H1 (cell line): Measurements from ENCODE around the gene PHLPP1. TPM values are rescaled to one million over a fixed set of nuclear protein-coding genes. Genes with fewer than 3 reads are reported as not detected.

Source experiments
- CTCF ChIA-PET: fragments of 300-600 bp; sonication (Branson Sonifier 250); formaldehyde crosslinking; loops from one replicate; lab custom pipeline; 2021; ENCODE audit not compliant: partially characterized antibody; lab: Charles Lee
- POLR2A ChIA-PET: fragments of 300-600 bp; sonication (Branson Sonifier 250); formaldehyde crosslinking; loops from one replicate; lab custom pipeline; 2021; ENCODE audit warnings: inconsistent platforms; ENCODE audit not compliant: partially characterized antibody; lab: Charles Lee
- DNase-seq, 2 experiments: peaks; one replicate each; pipeline versions ENCODE4 v3.0.0 to v3.0.0-alpha.2; 2010 to 2022; ENCODE audit warnings: low spot score in 2 of 2, low read depth in 1 of 2, mixed read lengths in 1 of 2
- FAIRE-seq: peaks from 2 replicates; lab custom pipeline; 2011; peaks lifted over from hg19 to GRCh38; lab: Jason Lieb, UNC
- H2AFZ ChIP-seq: 2 replicates; pipeline ENCODE4 v1.8.1; 2012; ENCODE audit warnings: low read length, inconsistent platforms
- H2AK5ac ChIP-seq: 2 replicates; pipeline ENCODE4 v1.6.1; 2013; ENCODE audit warnings: low read depth, low read length
- H2BK120ac ChIP-seq: replicated peaks from 2 replicates; pipeline ENCODE3; 2013; ENCODE audit warnings: low read depth, low read length, inconsistent platforms
- H2BK12ac ChIP-seq: 2 replicates; pipeline ENCODE4 v1.6.1; 2013; ENCODE audit warnings: low read depth, low read length
- H2BK15ac ChIP-seq: 2 replicates; pipeline ENCODE4 v1.6.1; 2013; ENCODE audit warnings: low read length
- H2BK20ac ChIP-seq: 2 replicates; pipeline ENCODE4 v1.6.1; 2013; ENCODE audit warnings: low read length
- H2BK5ac ChIP-seq: 2 replicates; pipeline ENCODE4 v1.6.1; 2013; ENCODE audit warnings: low read depth, low read length
- H3K14ac ChIP-seq: 2 replicates; pipeline ENCODE4 v1.6.1; 2013; ENCODE audit warnings: inconsistent platforms; ENCODE audit not compliant: insufficient read length
- H3K18ac ChIP-seq: 2 replicates; pipeline ENCODE4 v1.6.1; 2013; ENCODE audit warnings: low read length; ENCODE audit errors: extremely low read depth
- H3K23ac ChIP-seq: 2 replicates; pipeline ENCODE4 v1.6.1; 2013; ENCODE audit warnings: inconsistent platforms; ENCODE audit not compliant: insufficient read length
- H3K23me2 ChIP-seq: 2 replicates; pipeline ENCODE4 v1.6.1; 2013; ENCODE audit warnings: low read depth, low read length
- H3K27ac ChIP-seq: 2 replicates; pipeline ENCODE4 v1.6.1; 2011; ENCODE audit warnings: low read depth, low read length, inconsistent platforms
- H3K27me3 ChIP-seq, 4 experiments: replicated peaks in 1 of 4; 1 replicate in 1 of 4; 2 replicates in 3 of 4; pipeline versions ENCODE4 v1.6.1 to v1.8.1; 2011 to 2013; ENCODE audit warnings: low read length in 3 of 4, mild to moderate bottlenecking in 3 of 4, inconsistent platforms in 2 of 4, mixed read lengths in 2 of 4, moderate library complexity in 1 of 4; ENCODE audit not compliant: control insufficient read depth in 3 of 4, insufficient read depth in 3 of 4; ENCODE audit errors: extremely low read depth in 1 of 4
- H3K36me3 ChIP-seq, 4 experiments: 2 replicates each; pipeline versions ENCODE4 v1.6.1 to v1.8.1; 2011 to 2013; ENCODE audit warnings: mild to moderate bottlenecking in 4 of 4, low read length in 3 of 4, moderate library complexity in 2 of 4, control low read depth in 1 of 4, inconsistent platforms in 1 of 4; ENCODE audit not compliant: insufficient read depth in 4 of 4, control insufficient read depth in 2 of 4
- H3K4ac ChIP-seq: replicated peaks from 2 replicates; pipeline ENCODE3; 2013; ENCODE audit warnings: low read length, low read depth, mixed read lengths, inconsistent platforms; ENCODE audit not compliant: insufficient read length
- H3K4me1 ChIP-seq, 4 experiments: replicated peaks in 1 of 4; 1 replicate in 1 of 4; 2 replicates in 3 of 4; pipeline versions ENCODE4 v1.6.1 to v1.8.1; 2011 to 2013; ENCODE audit warnings: low read length in 3 of 4, inconsistent platforms in 2 of 4, mixed read lengths in 1 of 4; ENCODE audit not compliant: insufficient read depth in 4 of 4, control insufficient read depth in 3 of 4
- H3K4me2 ChIP-seq, 2 experiments: 2 replicates each; pipeline versions ENCODE4 v1.6.1 to v1.8.1; 2011 to 2013; ENCODE audit warnings: low read depth in 2 of 2, low read length in 2 of 2, control low read depth in 1 of 2, inconsistent platforms in 1 of 2, mild to moderate bottlenecking in 1 of 2; ENCODE audit not compliant: insufficient read depth in 1 of 2
- H3K4me3 ChIP-seq, 4 experiments: fragments of 200-600, 300-600 bp in 1 of 4; sonication (generic), shearing (Covaris generic), sonication (Bioruptor Twin) in 1 of 4; 2 replicates each; pipeline versions ENCODE4 v1.5.1 to v1.8.1; 2011 to 2016; ENCODE audit warnings: low read length in 4 of 4, low read depth in 3 of 4, control low read depth in 2 of 4, inconsistent platforms in 2 of 4, mild to moderate bottlenecking in 2 of 4, mixed read lengths in 1 of 4, moderate library complexity in 1 of 4; ENCODE audit not compliant: insufficient read depth in 2 of 4; ENCODE audit errors: extremely low read depth in 1 of 4
- H3K56ac ChIP-seq: replicated peaks from 2 replicates; pipeline ENCODE3; 2013; ENCODE audit warnings: low read depth, mild to moderate bottlenecking, mixed read lengths, low read length, inconsistent platforms; ENCODE audit not compliant: insufficient read length
- H3K79me1 ChIP-seq: 2 replicates; pipeline ENCODE4 v1.6.1; 2013; ENCODE audit warnings: low read depth, low read length, control low read depth
- H3K79me2 ChIP-seq, 2 experiments: 2 replicates each; pipeline versions ENCODE4 v1.6.1 to v1.8.1; 2012 to 2013; ENCODE audit warnings: low read length in 2 of 2, mild to moderate bottlenecking in 2 of 2, inconsistent platforms in 1 of 2; ENCODE audit not compliant: insufficient read depth in 2 of 2, control insufficient read depth in 1 of 2
- H3K9ac ChIP-seq, 4 experiments: replicated peaks in 1 of 4; 1 replicate in 1 of 4; 2 replicates in 3 of 4; pipeline versions ENCODE4 v1.6.1 to v1.8.1; 2011 to 2013; ENCODE audit warnings: low read depth in 3 of 4, low read length in 3 of 4, control low read depth in 2 of 4, mild to moderate bottlenecking in 2 of 4, moderate library complexity in 2 of 4, inconsistent platforms in 1 of 4; ENCODE audit errors: extremely low read depth in 1 of 4
- H3K9me3 ChIP-seq, 2 experiments: 2 replicates each; pipeline versions ENCODE4 v1.6.1 to v1.8.1; 2012 to 2013; ENCODE audit warnings: mild to moderate bottlenecking in 2 of 2, moderate library complexity in 2 of 2, control low read depth in 1 of 2, inconsistent platforms in 1 of 2, low read depth in 1 of 2, low read length in 1 of 2, mixed read lengths in 1 of 2; ENCODE audit not compliant: insufficient read depth in 2 of 2
- H4K20me1 ChIP-seq, 2 experiments: replicated peaks in 1 of 2; 2 replicates each; pipeline versions ENCODE3 to v1.8.1; 2011 to 2013; ENCODE audit warnings: inconsistent platforms in 2 of 2, low read length in 2 of 2, mild to moderate bottlenecking in 1 of 2; ENCODE audit not compliant: insufficient read depth in 2 of 2, control insufficient read depth in 1 of 2
- H4K5ac ChIP-seq: 2 replicates; pipeline ENCODE4 v1.6.1; 2013; ENCODE audit warnings: low read length, low read depth, mixed read lengths, inconsistent platforms; ENCODE audit not compliant: insufficient read length
- H4K8ac ChIP-seq: 2 replicates; pipeline ENCODE4 v1.8.0; 2013; ENCODE audit warnings: mild to moderate bottlenecking, moderate library complexity, low read length, inconsistent platforms; ENCODE audit not compliant: insufficient read depth; ENCODE audit errors: extremely low read depth
- H4K91ac ChIP-seq: replicated peaks from 2 replicates; pipeline ENCODE3; 2013; ENCODE audit warnings: low read length, mixed read lengths, inconsistent platforms; ENCODE audit not compliant: insufficient read length
- CBX8 ChIP-seq: fragments of 300-800, 300-1000 bp; sonication (generic); IDR thresholded peaks from 2 replicates; pipeline ENCODE4 v1.7.1; 2016; ENCODE audit warnings: low read depth, low read length, borderline replicate concordance
- EZH2 ChIP-seq: fragments of 200-600 bp; sonication (generic); IDR thresholded peaks from 2 replicates; pipeline ENCODE4 v1.7.1; 2012; ENCODE audit warnings: low read depth, mild to moderate bottlenecking, moderate library complexity, low read length, inconsistent platforms; ENCODE audit not compliant: severe bottlenecking
- HDAC2 ChIP-seq, 2 experiments: fragments of 300-600 bp in 1 of 2; sonication (generic) in 1 of 2; IDR thresholded peaks; 2 replicates each; pipeline ENCODE4 v1.6.1; 2011 to 2012; ENCODE audit warnings: low read depth in 2 of 2, low read length in 2 of 2, mild to moderate bottlenecking in 2 of 2, moderate library complexity in 2 of 2, borderline replicate concordance in 1 of 2, inconsistent platforms in 1 of 2
- TBP ChIP-seq: IDR thresholded peaks from 2 replicates; pipeline ENCODE4 v1.6.1; 2011; ENCODE audit warnings: low read depth, low read length, improper control_type of control experiment
- WGBS, 2 experiments: shearing (Covaris generic) in 1 of 2; methylation state at CpG; one replicate each; pipeline versions ENCODE4 v1.1.6 to v1.1.7; 2013 to 2015; ENCODE audit warnings: low lambda C conversion rate in 2 of 2, mixed read lengths in 2 of 2, inconsistent platforms in 1 of 2, low coverage in 1 of 2, missing lambda C conversion rate in 1 of 2; ENCODE audit not compliant: insufficient replicate concordance in 2 of 2, insufficient coverage in 1 of 2, insufficient read length in 1 of 2; ENCODE audit errors: extremely low coverage in 1 of 2, missing lambda C conversion rate in 1 of 2; 5-methylcytosine and 5-hydroxymethylcytosine counted together
- polyA plus RNA-seq, 7 experiments: library from polyadenylated mRNA; depleted of rRNA in 3 of 7; stranded (reverse) in 5 of 7; unstranded in 2 of 7; fragments of >200 nt in 5 of 7; fragments of 200-250 nt in 2 of 7; gene quantifications; 1 replicate in 5 of 7; 2 replicates in 1 of 7; 4 replicates in 1 of 7; pipeline versions ENCODE4 v1.2.1 to v1.2.3, GENCODE V29; 2011 to 2013; ENCODE audit warnings: missing spikeins in 2 of 7, mixed read lengths in 2 of 7
- total RNA-seq: library from RNA; stranded (reverse); fragmentation: NEBNext Ultra II Directional; extraction: Animal tissue kit (Norgen Biotek cat#: 25700); gene quantifications from 2 replicates; pipeline ENCODE4 v1.2.1, GENCODE V29; 2021

The PHLPP1 gene
- total and polyA plus RNA-seq, 2 of the 8 experiments (the other 6 are each of a cell fraction or from before 2014, with no cell fraction given) = 28.0 to 66.3 TPM

DNA sequence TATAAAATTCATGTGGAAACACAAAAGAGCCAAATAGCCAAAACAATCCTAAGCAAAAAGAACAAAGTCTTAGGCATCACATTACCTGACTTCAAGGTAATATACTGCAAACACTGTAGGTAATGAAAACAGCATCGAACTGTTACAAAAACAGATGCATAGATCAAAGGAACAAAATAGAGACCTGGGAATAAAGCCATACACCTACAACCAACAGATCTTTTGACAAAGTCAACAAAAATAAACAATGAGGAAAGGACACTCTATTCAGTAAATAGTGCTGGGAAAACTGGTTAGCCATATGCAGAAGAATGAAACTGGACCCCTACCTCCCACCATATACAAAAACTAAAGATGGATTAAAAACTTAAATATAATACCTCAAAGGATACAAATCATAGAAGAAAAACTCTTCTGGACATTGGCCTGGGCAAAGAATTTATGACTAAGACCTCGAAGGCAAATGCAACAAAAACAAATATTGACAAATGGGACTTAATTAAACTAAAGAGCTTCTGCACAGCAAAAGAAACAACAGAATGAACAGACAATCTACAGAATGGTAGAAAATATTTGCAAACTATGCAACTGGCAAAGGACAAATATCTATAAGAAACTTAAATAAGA lies 218.0 kb downstream of the PHLPP1 start:
- ChIA-PET CTCF (interaction anchor here (0.6 kb wide), 1 partner anchor 111 kb away, joined by 3 read pairs; no protein-coding TSS in a partner anchor), POLR2A (no interaction called here)
- Histone ChIP-seq H4K91ac (no peak overlapping the region), H3K18ac (no peak overlapping the region), H3K56ac (no peak overlapping the region), H2BK120ac (no peak overlapping the region), H3K27me3 (no peaks in the 10 kb centered on the region), H4K20me1 (no peaks in the 10 kb centered on the region), H2BK15ac (no peak overlapping the region), H3K4me2 (no peak overlapping the region), H4K5ac (no peak overlapping the region), H3K36me3 (no peaks in the 10 kb centered on the region; a peak in 1 of 8 replicates), H3K9ac (no peak overlapping the region), H3K4me1 (no peaks in the 10 kb centered on the region), H3K23ac (no peak overlapping the region), H2BK5ac (no peak overlapping the region), H2AFZ (no peak overlapping the region), H3K4me3 (no peak overlapping the region), H3K9me3 (0 out of 4 replicates have a peak, but pooled peaks cover 0 to 3% of the 10 kb centered on the region in 2 experiments), H3K23me2 (no peaks in the 10 kb centered on the region), H2BK12ac (no peak overlapping the region), H3K79me2 (no peaks in the 10 kb centered on the region), H2BK20ac (no peak overlapping the region), H3K79me1 (no peaks in the 10 kb centered on the region), H3K14ac (no peak overlapping the region), H4K8ac (no peak overlapping the region), H3K4ac (no peak overlapping the region), H2AK5ac (no peak overlapping the region), H3K27ac (no peak overlapping the region)
- no peak for FAIRE-seq
- no peak for DNase-seq
- 96% methylated on average over 2 of the region's 2 CpGs; no CpG with 5 or more reads in 1 of the 2 experiments for WGBS, 2 experiments
- TF ChIP-seq EZH2 (no peak), CBX8 (no peak), TBP (no peak), HDAC2 (IDR thresholded peaks at IDR 0.05; ENCODE audit: borderline replicate concordance in 1 of 2, low read depth in 2 of 2, low read length in 2 of 2) (no peak)
